Right ventricle myocardium superior (tissue), 1 donor: ENCODE results near the gene COL24A1. TPM values are rescaled to one million over a fixed set of nuclear protein-coding genes. Genes with fewer than 3 reads are reported as not detected.
"Not testable (repeated sequence)": the region's sequence is repeated elsewhere in the genome, so short reads cannot be mapped to it uniquely, and the experiment has no call there.

Experiments used
- ATAC-seq: fragments of 200-7000 bp; cut with Tn5 transposase; one replicate; pipeline ENCODE4 v1.9.1; 2020; ENCODE audit warnings: mild to moderate bottlenecking; ENCODE audit not compliant: poor library complexity
- DNase-seq: peaks from one replicate; pipeline ENCODE4 v3.0.0-alpha.2; 2020
- intact Hi-C: fragments of 100-400 bp; cut with DNase I; formaldehyde crosslinking; loops from one replicate; pipeline ENCODE4 v1.11.2; 2022
- total RNA-seq: library from RNA; stranded (reverse); fragmentation: NEBNext Ultra II Directional; extraction: Animal tissue kit (Norgen Biotek cat#: 25700); gene quantifications from one replicate; pipeline ENCODE4 v1.2.1, GENCODE V29; 2021
- donor health status: DM: no; HTN: yes; CAD: no; lungs with severe emphysema.

COL24A1 gene
- total RNA-seq, 1 donor from 2014 or later, result 1.9 TPM

GRCh38 chr1:86104606-86105532 lies 51.7 kb downstream of the COL24A1 start:
- intact Hi-C loops, result no loop called here
- ATAC-seq (no peak), DNase-seq (no peak)

GRCh38 chr1:86101616-86102015 lies 55.0 kb downstream of the COL24A1 start:
- intact Hi-C loops, result no loop called here
- DNase-seq, result no peak
- no peak for ATAC-seq

DNA sequence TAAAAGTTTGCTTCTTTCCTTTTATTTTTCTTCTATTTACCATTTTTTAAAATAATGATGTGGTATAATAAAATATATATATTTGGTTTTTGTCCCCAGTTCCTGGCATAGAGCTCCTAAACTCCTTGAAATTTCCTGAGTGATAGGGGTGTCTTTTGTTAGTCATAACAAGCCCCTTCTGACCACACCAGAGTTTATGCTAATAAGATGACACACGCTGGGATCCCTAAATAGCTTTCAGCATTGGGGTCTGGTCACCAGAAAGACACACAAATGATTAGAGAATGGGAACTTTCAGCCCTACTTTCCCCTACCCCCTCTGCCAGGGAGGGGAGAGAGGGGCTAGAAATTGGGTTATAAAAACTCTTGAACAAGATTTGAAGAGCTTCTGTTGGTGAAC lies 56.2 kb downstream of the COL24A1 start:
- intact Hi-C loops, result no loop called here
- DNase-seq (no peak), ATAC-seq (no peak)

- intact Hi-C loops, result no loop called here
- DNase-seq (no peak), ATAC-seq (no peak)
Measured at GRCh38 chr1:86089765-86090164, 66.8 kb downstream of the COL24A1 start.

GRCh38 chr1:86085741-86086409 lies 70.7 kb downstream of the COL24A1 start:
- ATAC-seq (no peak), DNase-seq (no peak)
- intact Hi-C loops, result no loop called here

GRCh38 chr1:86084998-86085397 lies 71.6 kb downstream of the COL24A1 start:
- intact Hi-C loops, result no loop called here
- ATAC-seq (no peak), DNase-seq (no peak)

DNA sequence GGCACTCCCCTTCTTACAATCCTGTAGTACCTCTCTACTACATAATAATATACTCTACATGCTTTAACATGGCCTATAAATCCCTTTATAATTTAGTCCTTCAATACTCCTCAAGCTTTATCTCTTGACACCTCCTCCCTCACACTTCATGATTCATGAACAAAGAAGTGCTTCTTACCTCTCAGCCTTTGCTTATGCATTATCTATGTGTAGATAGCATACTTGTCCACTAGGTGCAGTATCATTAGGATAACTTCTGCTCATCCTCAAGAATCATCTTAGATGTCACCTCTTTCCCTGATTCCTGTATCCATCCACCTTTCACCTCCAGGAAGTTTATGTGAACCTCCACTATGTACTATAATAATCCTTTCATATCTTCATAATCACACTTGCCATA lies 74.4 kb downstream of the COL24A1 start:
- intact Hi-C loops, result no loop called here
- no peak for ATAC-seq
- DNase-seq, result no peak

- DNase-seq, ATAC-seq, intact Hi-C loops: not testable (repeated sequence)
Measured at GRCh38 chr1:86072474-86072873, 84.1 kb downstream of the COL24A1 start.

DNA sequence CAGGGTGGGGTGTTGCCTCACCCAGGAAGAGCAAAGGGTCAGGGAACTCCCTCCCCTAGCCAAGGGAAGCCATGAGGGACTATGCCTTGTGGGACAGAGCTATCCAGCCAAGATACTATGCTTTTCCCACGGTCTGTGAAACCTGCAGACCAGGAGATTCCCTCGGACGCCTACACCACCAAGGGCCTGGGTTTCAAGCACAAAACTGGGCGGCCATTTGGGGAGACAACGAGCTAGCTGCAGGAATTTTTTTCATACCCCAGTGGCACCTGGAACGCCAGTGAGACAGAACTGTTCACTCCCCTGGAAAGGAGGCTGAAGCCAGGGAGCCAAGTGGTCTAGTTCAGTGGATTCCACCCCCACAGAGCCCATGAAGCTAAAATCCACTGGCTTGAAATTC lies 84.7 kb downstream of the COL24A1 start:
- DNase-seq, ATAC-seq, intact Hi-C loops: not testable (repeated sequence)

DNA sequence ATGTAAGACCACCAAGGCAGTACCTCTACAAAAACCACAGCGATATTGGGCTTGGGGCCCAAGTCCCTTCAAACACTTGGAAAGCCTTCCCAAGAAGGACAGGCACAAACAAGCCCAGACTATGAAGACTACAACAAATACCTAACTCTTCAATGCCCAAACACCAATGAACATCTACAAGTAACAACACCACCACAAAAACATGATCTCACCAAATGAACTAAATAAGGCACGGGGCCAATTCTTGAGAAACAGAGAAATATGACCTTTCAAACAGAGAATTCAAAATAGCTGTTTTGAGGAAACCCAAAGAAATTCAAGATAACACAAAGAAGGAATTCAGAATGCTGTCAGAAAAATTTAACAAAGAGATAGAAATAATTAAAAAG lies 86.8 kb downstream of the COL24A1 start:
- intact Hi-C loops, result no loop called here
- no peak for DNase-seq
- ATAC-seq, result no peak

DNA sequence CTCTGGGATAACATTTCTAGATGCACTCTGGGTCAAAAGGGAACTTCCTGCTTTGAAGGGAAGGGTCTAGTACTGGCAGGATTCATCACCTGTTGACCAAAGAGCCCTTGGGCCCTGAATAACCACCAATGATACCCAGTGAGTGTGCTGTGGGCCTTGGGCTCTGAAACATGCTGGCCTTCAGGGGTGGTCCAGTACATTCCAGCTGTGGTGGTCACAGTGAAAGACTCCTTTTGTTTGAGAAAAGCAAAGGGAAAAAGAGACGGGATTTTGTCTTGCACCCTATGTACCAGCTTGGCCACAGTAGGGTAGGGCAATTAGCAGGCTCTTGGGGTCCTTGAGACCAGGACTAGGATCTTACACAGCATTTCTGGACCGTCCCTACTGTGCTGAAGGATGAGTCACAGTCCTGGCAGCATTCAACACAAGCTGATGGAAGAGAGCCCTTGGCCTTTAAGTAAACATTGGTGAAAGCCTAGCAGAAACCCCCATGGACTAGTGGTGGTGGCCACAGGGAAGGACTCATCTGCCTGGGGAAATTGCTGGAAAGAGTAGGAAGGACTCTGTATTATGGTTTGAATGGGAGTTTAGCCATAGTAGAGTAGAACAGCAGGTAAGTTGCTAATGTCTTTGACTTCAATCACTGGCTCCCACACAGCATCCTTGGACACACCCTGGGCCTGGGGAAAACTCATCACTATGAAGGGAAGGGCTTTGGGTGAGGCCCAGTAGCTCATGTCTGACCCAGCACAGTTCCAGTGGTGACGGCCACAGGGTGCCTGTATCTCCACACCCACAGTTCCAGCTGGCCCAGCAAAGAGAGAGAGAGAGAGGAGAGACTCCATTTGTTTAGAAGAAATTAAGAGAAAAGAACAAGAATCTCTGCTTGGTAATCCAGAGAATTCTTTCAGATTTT lies 87.5 kb downstream of the COL24A1 start:
- DNase-seq (peak; percentile 45), ATAC-seq (peak; percentile 39)
- intact Hi-C loops, result no loop called here

GRCh38 chr1:86068271-86068721 lies 88.3 kb downstream of the COL24A1 start:
- intact Hi-C loops, result no loop called here
- ATAC-seq, result peak; percentile 27

DNA sequence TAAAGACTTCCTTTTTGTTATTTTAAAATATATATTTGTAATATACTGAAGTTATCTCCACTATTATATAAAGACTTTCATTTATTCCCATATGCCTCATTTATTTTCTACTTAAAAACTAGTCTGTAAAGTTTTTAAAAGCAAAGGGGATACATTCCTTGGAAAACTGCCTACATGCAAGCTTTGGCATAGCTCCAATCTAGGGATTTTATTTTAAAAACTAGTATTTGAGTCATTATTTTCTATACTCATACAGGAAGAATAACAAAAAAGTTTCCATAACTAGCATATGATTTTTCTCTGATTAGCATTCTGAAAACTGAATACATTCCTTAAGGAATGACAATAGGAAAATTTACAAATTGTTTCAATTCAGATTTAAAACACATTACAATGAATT lies 88.9 kb downstream of the COL24A1 start:
- intact Hi-C loops, result no loop called here
- ATAC-seq (no peak), DNase-seq (no peak)

More at GRCh38 chr1:86068271-86068721, 88.3 kb downstream of the COL24A1 start:
- DNase-seq, result no peak

- ATAC-seq (no peak), DNase-seq (no peak)
- intact Hi-C loops, result no loop called here
Measured at GRCh38 chr1:86064899-86065298, 91.7 kb downstream of the COL24A1 start.

GRCh38 chr1:86063721-86064120 lies 92.9 kb downstream of the COL24A1 start:
- DNase-seq (no peak), ATAC-seq (no peak)
- intact Hi-C loops, result no loop called here

- ATAC-seq (no peak), DNase-seq (no peak)
- intact Hi-C loops, result no loop called here
Measured at GRCh38 chr1:86062453-86062852, 94.1 kb downstream of the COL24A1 start.

DNA sequence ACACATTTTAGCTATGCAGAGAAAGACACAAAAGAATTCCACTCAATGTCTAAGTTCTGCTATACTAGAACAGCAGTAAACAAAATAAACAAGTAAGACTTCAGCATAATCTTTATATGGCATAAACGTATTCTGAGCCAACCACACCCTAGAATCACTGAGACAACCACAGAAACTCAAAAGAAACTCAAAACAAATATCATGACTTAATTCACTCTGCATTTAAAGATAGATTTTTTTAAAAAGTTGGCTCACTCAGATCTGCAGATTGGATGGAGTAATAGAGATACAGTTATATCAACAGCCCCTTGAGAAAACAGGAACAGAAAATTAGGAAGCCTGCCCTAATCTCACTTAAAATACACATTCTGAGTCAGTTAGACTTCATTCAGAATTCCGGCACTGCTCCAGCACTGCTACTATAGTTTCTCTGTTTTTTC lies 95.0 kb downstream of the COL24A1 start:
- ATAC-seq, result peak; percentile 55
- no peak for DNase-seq

DNA sequence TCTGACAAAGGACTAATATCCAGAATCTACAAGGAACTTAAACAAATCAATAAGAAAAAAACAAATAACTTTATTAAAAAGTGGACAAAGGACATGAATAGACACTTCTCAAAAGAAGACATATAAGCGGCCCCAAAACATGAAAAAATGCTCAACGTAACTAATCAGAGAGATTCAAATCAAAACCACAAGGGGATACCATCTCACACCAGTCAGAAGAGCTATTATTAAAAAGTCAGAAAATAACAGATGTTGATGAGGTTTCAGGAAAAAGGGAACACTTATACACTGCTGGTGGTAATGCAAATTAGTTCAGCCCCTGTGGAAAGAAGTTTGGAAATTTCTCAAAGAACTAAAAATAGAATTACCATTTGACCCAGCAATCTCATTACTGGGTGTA lies 102.2 kb downstream of the COL24A1 start:
- intact Hi-C loops, result no loop called here
- no peak for ATAC-seq
- no peak for DNase-seq

More for the DNA sequence above, 95.0 kb downstream of the COL24A1 start:
- intact Hi-C loops, result no loop called here
